GM12801 (cell line): ENCODE data around the gene VPS8.

Source experiments
- TF ChIP-seq, protein P1 (sequence below): IDR thresholded peaks from one replicate; pipeline ENCODE4 v1.5.1; 2011; ENCODE audit warnings: control low read depth; ENCODE audit not compliant: insufficient read length; ENCODE audit errors: extremely low read depth

Gene VPS8

DNA sequence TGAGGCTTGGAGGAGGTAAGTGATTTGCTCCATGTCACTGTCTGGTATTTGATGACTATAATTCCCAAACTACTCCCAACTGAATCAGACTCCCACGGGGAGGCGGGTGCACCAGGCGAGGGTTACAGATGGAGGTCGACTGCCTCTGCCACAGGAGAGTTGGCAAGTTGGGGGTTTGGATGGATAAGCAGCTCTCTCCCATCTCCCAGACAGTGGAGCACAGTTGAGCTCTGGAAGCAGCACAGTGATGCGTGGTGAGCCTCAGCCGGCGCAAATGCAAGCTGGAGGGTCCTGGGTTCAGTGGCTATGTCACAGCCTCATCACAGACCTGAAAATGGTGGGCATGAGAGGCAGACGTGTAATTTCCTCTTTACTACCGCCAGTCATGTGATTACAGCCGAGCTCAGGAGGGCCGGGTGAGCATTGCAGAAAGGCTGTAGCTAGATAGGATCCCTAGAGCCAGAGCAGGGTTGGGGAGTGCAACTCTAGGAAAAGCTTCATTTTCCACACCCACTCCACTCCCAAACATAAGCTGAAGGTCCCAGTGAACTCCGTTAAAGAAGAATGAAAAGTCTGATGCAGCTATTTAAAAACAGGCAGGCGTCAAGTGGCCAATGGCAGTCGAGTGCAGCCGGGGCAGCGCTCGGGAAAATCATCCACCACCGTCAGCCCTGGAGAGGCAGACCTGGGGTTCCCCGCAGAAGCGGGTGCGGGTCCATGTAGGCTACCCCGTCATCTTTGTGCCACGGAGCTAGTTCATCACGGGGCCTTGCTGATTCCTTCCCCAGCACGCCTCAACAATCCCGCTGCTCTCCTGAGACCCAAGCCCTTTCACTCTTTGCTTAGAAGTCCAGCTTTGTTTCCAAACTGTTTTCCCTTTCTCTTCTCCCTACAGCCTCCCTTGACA, 33.3 kb upstream of the VPS8 start:
- TF ChIP-seq, protein P1, sequence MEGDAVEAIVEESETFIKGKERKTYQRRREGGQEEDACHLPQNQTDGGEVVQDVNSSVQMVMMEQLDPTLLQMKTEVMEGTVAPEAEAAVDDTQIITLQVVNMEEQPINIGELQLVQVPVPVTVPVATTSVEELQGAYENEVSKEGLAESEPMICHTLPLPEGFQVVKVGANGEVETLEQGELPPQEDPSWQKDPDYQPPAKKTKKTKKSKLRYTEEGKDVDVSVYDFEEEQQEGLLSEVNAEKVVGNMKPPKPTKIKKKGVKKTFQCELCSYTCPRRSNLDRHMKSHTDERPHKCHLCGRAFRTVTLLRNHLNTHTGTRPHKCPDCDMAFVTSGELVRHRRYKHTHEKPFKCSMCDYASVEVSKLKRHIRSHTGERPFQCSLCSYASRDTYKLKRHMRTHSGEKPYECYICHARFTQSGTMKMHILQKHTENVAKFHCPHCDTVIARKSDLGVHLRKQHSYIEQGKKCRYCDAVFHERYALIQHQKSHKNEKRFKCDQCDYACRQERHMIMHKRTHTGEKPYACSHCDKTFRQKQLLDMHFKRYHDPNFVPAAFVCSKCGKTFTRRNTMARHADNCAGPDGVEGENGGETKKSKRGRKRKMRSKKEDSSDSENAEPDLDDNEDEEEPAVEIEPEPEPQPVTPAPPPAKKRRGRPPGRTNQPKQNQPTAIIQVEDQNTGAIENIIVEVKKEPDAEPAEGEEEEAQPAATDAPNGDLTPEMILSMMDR, result no peak

DNA sequence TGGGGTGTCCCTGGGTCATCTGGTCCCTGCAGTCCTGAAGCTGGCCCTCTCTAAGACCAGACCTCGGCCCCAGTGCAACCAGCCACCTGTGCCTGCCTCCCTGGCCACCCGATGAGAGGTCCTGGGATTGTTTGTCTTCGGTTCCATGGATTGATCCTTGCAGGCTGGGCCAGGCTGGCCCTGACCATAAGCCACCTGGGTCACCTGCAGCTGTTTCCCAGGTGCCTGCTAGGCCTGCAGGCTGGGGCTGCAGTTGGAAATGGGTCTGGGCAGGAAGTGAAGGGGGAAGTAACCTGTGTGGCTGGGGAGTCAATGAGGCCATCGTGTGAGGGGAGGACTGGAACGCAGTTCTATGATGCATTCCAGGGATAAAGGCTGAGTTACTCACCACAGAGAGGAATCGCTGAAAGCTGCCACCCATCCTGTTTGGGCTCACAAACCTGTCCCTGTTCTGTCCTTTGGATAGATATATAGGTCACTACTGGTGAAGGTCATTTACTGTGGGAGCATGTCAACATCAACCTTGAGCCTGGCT, 30.9 kb upstream of the VPS8 start:
- TF ChIP-seq, protein P1, result no peak

- TF ChIP-seq, protein P1, result no peak
These were observed 30.2 kb upstream of the VPS8 start for GRCh38 chr3:184781801-184782200.

- TF ChIP-seq, protein P1, result no peak
These were observed 28.6 kb upstream of the VPS8 start for GRCh38 chr3:184783319-184783718.

- TF ChIP-seq, protein P1, result no peak
These were observed 27.1 kb upstream of the VPS8 start for GRCh38 chr3:184784731-184785500.

DNA sequence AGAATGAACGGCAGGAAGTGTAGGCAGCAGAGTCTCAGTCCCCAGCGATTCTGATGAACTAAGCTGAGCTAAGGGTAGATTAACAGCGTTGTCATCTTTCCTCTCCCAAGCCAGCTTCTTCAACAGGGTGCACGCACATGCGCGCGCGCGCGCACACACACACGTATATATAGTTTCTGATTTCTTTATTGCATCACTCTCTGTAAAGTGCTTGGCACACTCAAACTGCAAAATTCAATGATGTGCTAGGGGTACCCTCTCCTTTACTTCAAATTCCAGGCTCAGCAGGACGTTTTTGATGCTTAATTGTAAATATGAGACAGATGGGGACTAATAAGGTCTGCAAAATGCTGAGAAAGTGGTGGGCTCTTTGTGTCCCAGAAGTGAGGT, 26.1 kb upstream of the VPS8 start:
- TF ChIP-seq, protein P1, result no peak

GRCh38 chr3:184786280-184786941, 25.6 kb upstream of the VPS8 start:
- TF ChIP-seq, protein P1, result no peak
